Loucy (cell line): ENCODE measurements around the gene SYNPO2L.

Experiments used
- H2AFZ ChIP-seq: fragments of 200-600 bp; sonication (generic); 2 replicates; pipeline ENCODE4 v1.6.0; 2016; ENCODE audit warnings: antibody characterized with exemption, mild to moderate bottlenecking, low read length, moderate library complexity
- H3F3A ChIP-seq: fragments of 200-600 bp; 2 replicates; pipeline ENCODE4 v1.6.0; 2016; ENCODE audit warnings: antibody characterized with exemption, low read depth, mild to moderate bottlenecking
- H3K27me3 ChIP-seq: fragments of 200-600 bp; sonication (generic); 2 replicates; pipeline ENCODE4 v1.6.1; 2014; ENCODE audit warnings: low read length, mild to moderate bottlenecking; ENCODE audit not compliant: insufficient read depth, poor library complexity, severe bottlenecking
- H3K36me3 ChIP-seq: fragments of 200-600 bp; sonication (generic); 2 replicates; pipeline ENCODE4 v1.6.1; 2016; ENCODE audit warnings: low read length; ENCODE audit not compliant: insufficient read depth
- H3K4me1 ChIP-seq: fragments of 200-600 bp; sonication (generic); 2 replicates; pipeline ENCODE4 v1.5.1; 2014; ENCODE audit warnings: low read length, mild to moderate bottlenecking; ENCODE audit not compliant: insufficient read depth, poor library complexity, severe bottlenecking
- H3K4me2 ChIP-seq: fragments of 200-600 bp; sonication (generic); 2 replicates; pipeline ENCODE4 v1.6.0; 2014; ENCODE audit warnings: antibody characterized with exemption, low read length, low read depth, mild to moderate bottlenecking; ENCODE audit not compliant: poor library complexity, severe bottlenecking
- H3K4me3 ChIP-seq: fragments of 200-600 bp; sonication (generic); 2 replicates; pipeline ENCODE4 v1.5.1; 2014; ENCODE audit warnings: low read length, mild to moderate bottlenecking, mixed read lengths; ENCODE audit not compliant: poor library complexity, severe bottlenecking
- H3K79me2 ChIP-seq: fragments of 200-600 bp; sonication (generic); 2 replicates; pipeline ENCODE4 v1.6.1; 2014; ENCODE audit warnings: low read length; ENCODE audit not compliant: insufficient read depth
- H3K9ac ChIP-seq: fragments of 200-600 bp; sonication (generic); 2 replicates; pipeline ENCODE4 v1.6.0; 2014; ENCODE audit warnings: mild to moderate bottlenecking, low read depth, low read length, moderate library complexity; ENCODE audit not compliant: poor library complexity, severe bottlenecking
- H3K9me2 ChIP-seq: fragments of 200-600 bp; sonication (generic); replicated peaks from 2 replicates; pipeline ENCODE4 v1.6.1; 2016; ENCODE audit warnings: low read depth, low read length, mixed read lengths
- H3K9me3 ChIP-seq: fragments of 200-600 bp; sonication (generic); 2 replicates; pipeline ENCODE4 v1.6.1; 2014; ENCODE audit warnings: mild to moderate bottlenecking, antibody characterized with exemption, low read length, low read depth; ENCODE audit not compliant: insufficient read depth
- H4K20me1 ChIP-seq: fragments of 200-600 bp; sonication (generic); 2 replicates; pipeline ENCODE4 v1.6.0; 2014; ENCODE audit warnings: antibody characterized with exemption, low read length, mild to moderate bottlenecking; ENCODE audit not compliant: insufficient read depth, poor library complexity, severe bottlenecking
- CTCF ChIP-seq: fragments of 200-600 bp; sonication (generic); conservative IDR thresholded peaks from 2 replicates; pipeline ENCODE4 v1.5.1; 2014; ENCODE audit warnings: mild to moderate bottlenecking, antibody characterized with exemption, low read length
- EZH2phosphoT487 ChIP-seq: fragments of 200-600 bp; IDR thresholded peaks from 2 replicates; pipeline ENCODE4 v1.6.1; 2018; ENCODE audit warnings: antibody characterized with exemption, mild to moderate bottlenecking, moderate library complexity, borderline replicate concordance

The SYNPO2L gene

GRCh38 chr10:73609116-73609515 lies 46.7 kb downstream of the SYNPO2L start:
- Histone ChIP-seq H3K36me3 (no peaks in the 10 kb centered on the region), H3K79me2 (no peaks in the 10 kb centered on the region), H3F3A (no peaks in the 10 kb centered on the region), H3K9ac (no peak overlapping the region), H3K9me3 (no peaks in the 10 kb centered on the region), H2AFZ (no peak overlapping the region), H4K20me1 (no peaks in the 10 kb centered on the region), H3K4me2 (no peak overlapping the region), H3K4me3 (no peak overlapping the region), H3K27me3 (no peaks in the 10 kb centered on the region), H3K4me1 (no peaks in the 10 kb centered on the region), H3K9me2 (no peaks in the 10 kb centered on the region)
- TF ChIP-seq CTCF (no peak), EZH2phosphoT487 (no peak)

- Histone ChIP-seq H3F3A (no peaks in the 10 kb centered on the region), H3K9me3 (no peaks in the 10 kb centered on the region), H3K4me3 (no peak overlapping the region), H3K9ac (no peak overlapping the region), H3K79me2 (no peaks in the 10 kb centered on the region), H4K20me1 (no peaks in the 10 kb centered on the region), H3K9me2 (no peaks in the 10 kb centered on the region), H3K27me3 (no peaks in the 10 kb centered on the region), H2AFZ (no peak overlapping the region), H3K36me3 (no peaks in the 10 kb centered on the region), H3K4me1 (no peaks in the 10 kb centered on the region), H3K4me2 (no peak overlapping the region)
- TF ChIP-seq CTCF (no peak), EZH2phosphoT487 (no peak)
Measured at GRCh38 chr10:73601486-73601921, 54.3 kb downstream of the SYNPO2L start.

- no peaks in the 10 kb centered on the region for H4K20me1 ChIP-seq
- TF ChIP-seq EZH2phosphoT487 (no peak), CTCF (no peak)
- no peak overlapping the region for H3K9ac ChIP-seq
- H3K9me3 ChIP-seq: no peaks in the 10 kb centered on the region
- H3K4me3 ChIP-seq: no peak overlapping the region
- H3K9me2 ChIP-seq: no peaks in the 10 kb centered on the region
- no peak overlapping the region for H3K4me2 ChIP-seq
- peaks cover 5% of the 10 kb centered on the region for H3K4me1 ChIP-seq
- H2AFZ ChIP-seq: no peak overlapping the region
- no peaks in the 10 kb centered on the region for H3F3A ChIP-seq
- no peaks in the 10 kb centered on the region for H3K79me2 ChIP-seq
- H3K27me3 ChIP-seq: no peaks in the 10 kb centered on the region
- no peaks in the 10 kb centered on the region for H3K36me3 ChIP-seq
Measured at GRCh38 chr10:73597346-73597745, 58.5 kb downstream of the SYNPO2L start.
